ENCODE results near the gene PMM2. TPM values are rescaled to one million over a fixed set of nuclear protein-coding genes. Genes with fewer than 3 reads are reported as not detected.
A peak's percentile ranks its signal among the peaks of the same experiment; 100 is the strongest.
"Not testable (repeated sequence)": the region's sequence is repeated elsewhere in the genome, so short reads cannot be mapped to it uniquely, and the experiment has no call there.

The PMM2 gene
- total RNA-seq, 1 donor from 2014 or later = 61.1 TPM

- Mint-ChIP-seq H3K4me3 (no peak overlapping the region), H3K27ac (no peak overlapping the region), H3K9me3 (no peaks in the 10 kb centered on the region), H3K36me3 (ENCODE audit: low read depth) (no peaks in the 10 kb centered on the region), H3K4me1 (peaks cover 26% of the 10 kb centered on the region), H3K27me3 (no peaks in the 10 kb centered on the region)
- intact Hi-C loops (cut with micrococcal nuclease) = no loop called here
- no peak for TF ChIP-seq CTCF (IDR thresholded peaks at IDR 0.05)
- POLR2A ChIA-PET = interaction anchor here (0.6 kb wide), 1 partner anchor 10 kb away, joined by 12 read pairs; no protein-coding TSS in a partner anchor
- ATAC-seq (ENCODE audit: low read depth) = no peak
- DNase-seq = no peak
- CTCF ChIA-PET = interaction anchor here (0.7 to 1.2 kb wide), 3 partner anchors 10 to 210 kb away, joined by 3 to 4 read pairs (median 3); no protein-coding TSS in a partner anchor
Observed at GRCh38 chr16:8872967-8873865, 75.6 kb downstream of the PMM2 start.

GRCh38 chr16:8873866-8874195 is 76.2 kb downstream of the PMM2 start:
- POLR2A ChIA-PET; H3K36me3 Mint-ChIP-seq (ENCODE audit: low read depth); H3K4me3 Mint-ChIP-seq; ATAC-seq (ENCODE audit: low read depth); DNase-seq; H3K27ac Mint-ChIP-seq; H3K9me3 Mint-ChIP-seq; H3K27me3 Mint-ChIP-seq; intact Hi-C loops (cut with micrococcal nuclease): not testable (repeated sequence)
- peaks cover 26% of the 10 kb centered on the region for H3K4me1 Mint-ChIP-seq
- CTCF ChIA-PET = interaction anchor here (0.7 to 1.2 kb wide), 3 partner anchors 10 to 210 kb away, joined by 3 to 4 read pairs (median 3); no protein-coding TSS in a partner anchor

GRCh38 chr16:8874388-8874787 is 76.7 kb downstream of the PMM2 start:
- CTCF ChIA-PET = interaction anchor here (1.2 kb wide), 2 partner anchors 9 to 16 kb away, joined by 3 read pairs; no protein-coding TSS in a partner anchor
- Mint-ChIP-seq H3K4me3 (no peak overlapping the region), H3K9me3 (no peaks in the 10 kb centered on the region), H3K27me3 (no peaks in the 10 kb centered on the region), H3K27ac (peak overlapping the region; percentile 59), H3K36me3 (ENCODE audit: low read depth) (no peaks in the 10 kb centered on the region), H3K4me1 (peaks cover 23% of the 10 kb centered on the region)
- no peak for TF ChIP-seq CTCF (IDR thresholded peaks at IDR 0.05)
- DNase-seq = no peak
- intact Hi-C loops (cut with micrococcal nuclease) = no loop called here
- POLR2A ChIA-PET = no interaction called here
- ATAC-seq (ENCODE audit: low read depth) = no peak

- H3K36me3 Mint-ChIP-seq (ENCODE audit: low read depth); intact Hi-C loops (cut with micrococcal nuclease); ATAC-seq (ENCODE audit: low read depth); H3K9me3 Mint-ChIP-seq; H3K4me3 Mint-ChIP-seq; DNase-seq; H3K27me3 Mint-ChIP-seq; CTCF ChIA-PET; H3K27ac Mint-ChIP-seq: not testable (repeated sequence)
- H3K4me1 Mint-ChIP-seq = peaks cover 18% of the 10 kb centered on the region
- POLR2A ChIA-PET = interaction anchor here (0.7 kb wide), 1 partner anchor 308 kb away, joined by 3 read pairs; no protein-coding TSS in a partner anchor
Observed at GRCh38 chr16:8875317-8875716, 77.7 kb downstream of the PMM2 start.

- no peak for ATAC-seq (ENCODE audit: low read depth)
- Mint-ChIP-seq H3K27ac (no peak overlapping the region), H3K36me3 (ENCODE audit: low read depth) (no peaks in the 10 kb centered on the region), H3K4me3 (no peak overlapping the region), H3K4me1 (peaks cover 6% of the 10 kb centered on the region), H3K9me3 (no peaks in the 10 kb centered on the region), H3K27me3 (no peaks in the 10 kb centered on the region)
- no peak for DNase-seq
- intact Hi-C loops (cut with micrococcal nuclease) = no loop called here
- no peak for TF ChIP-seq CTCF (IDR thresholded peaks at IDR 0.05)
- POLR2A ChIA-PET = interaction anchor here (1.0 kb wide), 2 partner anchors 9 to 260 kb away, joined by 3 read pairs; partner anchors contain the start of gene CARHSP1
- CTCF ChIA-PET = interaction anchor here (1.1 to 3.9 kb wide), 2 partner anchors 8 to 12 kb away, joined by 4 to 36 read pairs; partner anchors contain the start of gene CARHSP1
Observed at GRCh38 chr16:8877894-8878522, 80.4 kb downstream of the PMM2 start.
